GM12872 (cell line): ENCODE results near the gene OCLN.

Source experiments
- CTCF ChIP-seq: IDR thresholded peaks from 3 replicates; pipeline ENCODE4 v1.5.1; 2011; ENCODE audit warnings: low read depth, mild to moderate bottlenecking, low read length, moderate library complexity; ENCODE audit not compliant: insufficient read depth

The OCLN gene

GRCh38 chr5:69502767-69503488 is 10.3 kb downstream of the OCLN start:
- TF ChIP-seq CTCF: no peak

GRCh38 chr5:69504036-69504435 is 11.4 kb downstream of the OCLN start:
- no peak for TF ChIP-seq CTCF

- no peak for TF ChIP-seq CTCF
These were observed 12.7 kb downstream of the OCLN start for GRCh38 chr5:69505306-69505705.

GRCh38 chr5:69509212-69509611 is 16.6 kb downstream of the OCLN start:
- no peak for TF ChIP-seq CTCF

- no peak for TF ChIP-seq CTCF
These were observed 18.1 kb downstream of the OCLN start for GRCh38 chr5:69510694-69511093.

GRCh38 chr5:69512740-69513260 is 20.2 kb downstream of the OCLN start:
- no peak for TF ChIP-seq CTCF

GRCh38 chr5:69516769-69517168 is 24.2 kb downstream of the OCLN start:
- TF ChIP-seq CTCF: no peak
